K562 (cell line): Measurements from ENCODE around the gene CXorf65. TPM values are rescaled to one million over a fixed set of nuclear protein-coding genes. Genes with fewer than 3 reads are reported as not detected.

Experiments
- BCOR ChIP-seq: fragments of 450-650 bp; IDR thresholded peaks from 2 replicates; pipeline ENCODE4 v1.6.1; 2016
- CEBPG ChIP-seq, 3 experiments: fragments of 200-800 bp in 1 of 3; sonication (Bioruptor generic) in 1 of 3; sonication (generic) in 1 of 3; formaldehyde crosslinking in 1 of 3; IDR thresholded peaks in 2 of 3; conservative IDR thresholded peaks in 1 of 3; 2 replicates each; pipeline versions ENCODE4 v1.6.1 to v1.8.0; 2016 to 2022; ENCODE audit warnings: missing compliant biosample characterization in 2 of 3, missing genetic modification characterization in 2 of 3, mild to moderate bottlenecking in 1 of 3, missing genetic modification reagents in 1 of 3
- CSDE1 ChIP-seq, 2 experiments: fragments of 450-650 bp; IDR thresholded peaks; 2 replicates each; pipeline ENCODE4 v1.6.1; 2016; ENCODE audit warnings: mild to moderate bottlenecking in 1 of 2
- E4F1 ChIP-seq: fragments of 250-450 bp; sonication (Bioruptor Pico); IDR thresholded peaks from 2 replicates; pipeline ENCODE4 v1.5.0; 2021; ENCODE audit warnings: mild to moderate bottlenecking, borderline replicate concordance
- EP300 ChIP-seq: IDR thresholded peaks from 2 replicates; pipeline ENCODE4 v1.6.1; 2012; ENCODE audit warnings: low read length, improper control_type of control experiment
- FUS ChIP-seq: fragments of 200-400 bp; formaldehyde crosslinking; optimal IDR thresholded peaks from 2 replicates; pipeline ENCODE3; 2017; ENCODE audit warnings: low read depth, low read length
- HNRNPLL ChIP-seq: fragments of 200-400 bp; formaldehyde crosslinking; IDR thresholded peaks from 2 replicates; pipeline ENCODE4 v1.6.1; 2017; ENCODE audit warnings: low read length, low read depth, mild to moderate bottlenecking; ENCODE audit not compliant: poor library complexity, severe bottlenecking
- NCOA1 ChIP-seq: fragments of 450-650 bp; IDR thresholded peaks from 2 replicates; pipeline ENCODE4 v1.6.1; 2016; ENCODE audit warnings: low read depth
- NFATC3 ChIP-seq: fragments of 450-650 bp; IDR thresholded peaks from 2 replicates; pipeline ENCODE4 v1.6.1; 2017; ENCODE audit warnings: mild to moderate bottlenecking
- PCBP1 ChIP-seq: fragments of 200-400 bp; formaldehyde crosslinking; IDR thresholded peaks from 2 replicates; pipeline ENCODE4 v1.6.1; 2018; ENCODE audit warnings: mild to moderate bottlenecking, low read depth, low read length; ENCODE audit not compliant: poor library complexity, severe bottlenecking
- RBM15 ChIP-seq: fragments of 200-400 bp; formaldehyde crosslinking; IDR thresholded peaks from 2 replicates; pipeline ENCODE4 v1.6.1; 2018; ENCODE audit warnings: mild to moderate bottlenecking, low read length, moderate library complexity; ENCODE audit not compliant: insufficient read depth
- ZEB2 ChIP-seq: fragments of 450-650 bp; IDR thresholded peaks from 2 replicates; pipeline ENCODE4 v1.6.1; 2016
- ZNF224 ChIP-seq: sonication (generic); formaldehyde crosslinking; IDR thresholded peaks from 2 replicates; pipeline ENCODE4 v1.8.0; 2022; ENCODE audit warnings: mild to moderate bottlenecking, missing genetic modification reagents
- ZNF551 ChIP-seq: fragments of 250-450 bp; sonication (Bioruptor Pico); IDR thresholded peaks from 2 replicates; pipeline ENCODE4 v1.5.0; 2021; ENCODE audit warnings: mild to moderate bottlenecking, moderate library complexity
- ZNF561 ChIP-seq: fragments of 450-650 bp; formaldehyde crosslinking; conservative IDR thresholded peaks from 2 replicates; pipeline ENCODE4 v1.4.0; 2020; ENCODE audit warnings: mild to moderate bottlenecking, moderate library complexity
- polyA plus RNA-seq, 8 experiments: library from polyadenylated mRNA; depleted of rRNA in 4 of 8; stranded (reverse) in 5 of 8; unstranded in 3 of 8; fragments of >200 nt; fragmentation: Nextera tagmentation in 2 of 8; fragmentation: Illumina TruSeq in 1 of 8; extraction: Ambion mirVana in 2 of 8; extraction: Trizol in 1 of 8; gene quantifications; 2 replicates each; pipeline versions ENCODE4 v1.2.1 to v1.2.3, GENCODE V29; 2011 to 2014; ENCODE audit warnings: inconsistent platforms in 1 of 8, missing spikeins in 1 of 8
- total RNA-seq, 7 experiments: library from RNA; depleted of rRNA in 6 of 7; stranded (reverse); fragments of >200 nt in 6 of 7; fragmentation: Illumina TruSeq in 2 of 7; extraction: Trizol in 2 of 7; gene quantifications; 2 replicates each; pipeline versions ENCODE4 v1.2.1 to v1.2.3, GENCODE V29; 2011 to 2021; ENCODE audit warnings: low replicate concordance in 1 of 7
- TF ChIP-seq, protein P1 (sequence below): sonication (generic); formaldehyde crosslinking; IDR thresholded peaks from 2 replicates; pipeline ENCODE4 v1.8.1; 2023; ENCODE audit warnings: mild to moderate bottlenecking, missing genetic modification reagents
- TF ChIP-seq, protein P2 (sequence below), 2 experiments: IDR thresholded peaks; 2 replicates each; pipeline ENCODE4 v1.6.1; 2011; ENCODE audit warnings: borderline replicate concordance in 1 of 2, control low read depth in 1 of 2, low read depth in 1 of 2, low read length in 1 of 2, mild to moderate bottlenecking in 1 of 2, mixed read lengths in 1 of 2, moderate library complexity in 1 of 2; ENCODE audit not compliant: insufficient read depth in 1 of 2, insufficient read length in 1 of 2, poor library complexity in 1 of 2, severe bottlenecking in 1 of 2; ENCODE audit errors: extremely low read depth in 1 of 2

The CXorf65 gene
- total and polyA plus RNA-seq, 9 of the 15 experiments (the other 6 are each of a cell fraction or from before 2014, with no cell fraction given): 1.4 to 8.4 (median 2.9) TPM

DNA sequence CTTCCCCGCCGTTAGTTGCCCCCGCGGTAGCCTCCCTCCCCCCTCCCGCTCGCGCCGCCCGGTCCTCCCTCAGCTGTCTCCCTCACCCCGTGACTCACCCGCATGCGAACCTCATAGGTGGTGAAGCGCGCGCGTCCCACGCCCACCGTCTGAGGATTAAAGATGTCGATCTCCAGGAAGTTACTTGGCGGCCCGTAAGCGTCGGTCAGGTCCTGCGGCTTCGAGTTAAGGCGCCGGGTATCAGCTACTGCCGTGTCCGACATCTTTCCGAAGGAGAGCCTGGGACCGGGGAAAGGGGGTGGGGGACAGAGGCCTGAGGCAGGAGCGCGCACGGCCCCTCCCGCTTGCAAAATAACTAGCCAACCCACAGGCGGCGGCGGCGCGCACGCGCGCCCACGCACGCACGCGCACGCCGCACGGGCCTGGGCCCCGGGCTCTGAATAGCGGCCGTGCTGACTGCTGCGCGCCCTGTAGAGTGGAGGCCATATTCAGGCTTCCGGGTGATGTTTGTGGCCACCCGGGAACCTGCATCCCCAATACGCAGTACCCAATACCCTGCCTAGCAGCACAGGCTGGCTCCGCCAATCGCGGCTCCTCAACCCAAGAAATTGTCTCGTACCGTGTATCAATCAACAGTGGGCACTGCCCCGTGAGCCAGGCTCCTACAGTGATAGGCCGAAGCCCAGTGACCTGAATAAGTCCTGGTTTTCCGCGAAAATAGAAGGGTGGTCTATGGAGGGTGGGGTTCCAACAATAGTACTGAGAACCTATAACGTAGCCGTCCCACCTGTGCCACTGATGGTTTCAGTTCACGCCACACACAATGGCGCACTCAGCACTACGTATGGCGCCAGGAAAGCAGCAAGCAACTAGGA is 38.3 kb downstream of the CXorf65 start, which contains the start of gene SNX12 (continued):
- TF ChIP-seq, protein P1, sequence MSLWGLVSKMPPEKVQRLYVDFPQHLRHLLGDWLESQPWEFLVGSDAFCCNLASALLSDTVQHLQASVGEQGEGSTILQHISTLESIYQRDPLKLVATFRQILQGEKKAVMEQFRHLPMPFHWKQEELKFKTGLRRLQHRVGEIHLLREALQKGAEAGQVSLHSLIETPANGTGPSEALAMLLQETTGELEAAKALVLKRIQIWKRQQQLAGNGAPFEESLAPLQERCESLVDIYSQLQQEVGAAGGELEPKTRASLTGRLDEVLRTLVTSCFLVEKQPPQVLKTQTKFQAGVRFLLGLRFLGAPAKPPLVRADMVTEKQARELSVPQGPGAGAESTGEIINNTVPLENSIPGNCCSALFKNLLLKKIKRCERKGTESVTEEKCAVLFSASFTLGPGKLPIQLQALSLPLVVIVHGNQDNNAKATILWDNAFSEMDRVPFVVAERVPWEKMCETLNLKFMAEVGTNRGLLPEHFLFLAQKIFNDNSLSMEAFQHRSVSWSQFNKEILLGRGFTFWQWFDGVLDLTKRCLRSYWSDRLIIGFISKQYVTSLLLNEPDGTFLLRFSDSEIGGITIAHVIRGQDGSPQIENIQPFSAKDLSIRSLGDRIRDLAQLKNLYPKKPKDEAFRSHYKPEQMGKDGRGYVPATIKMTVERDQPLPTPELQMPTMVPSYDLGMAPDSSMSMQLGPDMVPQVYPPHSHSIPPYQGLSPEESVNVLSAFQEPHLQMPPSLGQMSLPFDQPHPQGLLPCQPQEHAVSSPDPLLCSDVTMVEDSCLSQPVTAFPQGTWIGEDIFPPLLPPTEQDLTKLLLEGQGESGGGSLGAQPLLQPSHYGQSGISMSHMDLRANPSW: no peak
- TF ChIP-seq FUS (no peak), E4F1 (CRISPR knock-in tag) (no peak), ZNF224 (CRISPR knock-in tag) (no peak), HNRNPLL (peak; percentile 43), NCOA1 (peak; percentile 74), ZNF561 (CRISPR knock-in tag) (no peak), EP300 (no peak; the same call in 1 of the 2 replicates), PCBP1 (peak; percentile 88), BCOR (no peak), CEBPG (CRISPR knock-in tag; IDR thresholded peaks at IDR 0.05) (no peak), CEBPG (tag; conservative IDR thresholded peaks at IDR 0.05 in 1 of 2, IDR thresholded peaks at IDR 0.05 in 1 of 2) (no peak), CSDE1 (IDR thresholded peaks at IDR 0.05) (no peak), ZEB2 (peak; percentile 69; the same call in 1 of the 2 replicates), NFATC3 (no peak), RBM15 (no peak), ZNF551 (CRISPR knock-in tag) (no peak)
- TF ChIP-seq, protein P2, sequence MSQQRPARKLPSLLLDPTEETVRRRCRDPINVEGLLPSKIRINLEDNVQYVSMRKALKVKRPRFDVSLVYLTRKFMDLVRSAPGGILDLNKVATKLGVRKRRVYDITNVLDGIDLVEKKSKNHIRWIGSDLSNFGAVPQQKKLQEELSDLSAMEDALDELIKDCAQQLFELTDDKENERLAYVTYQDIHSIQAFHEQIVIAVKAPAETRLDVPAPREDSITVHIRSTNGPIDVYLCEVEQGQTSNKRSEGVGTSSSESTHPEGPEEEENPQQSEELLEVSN (IDR thresholded peaks at IDR 0.05; ENCODE audit: borderline replicate concordance in 1 of 2, extremely low read depth in 1 of 2, insufficient read depth in 1 of 2, insufficient read length in 1 of 2, low read depth in 1 of 2, low read length in 1 of 2, poor library complexity in 1 of 2, severe bottlenecking in 1 of 2): peak; percentile 19 to 46
